Cortex of kidney (tissue), 1 donor: ENCODE results near the gene IPO9.
"Not testable (repeated sequence)": the region's sequence is repeated elsewhere in the genome, so short reads cannot be mapped to it uniquely, and the experiment has no call there.

ENCODE experiments used
- DNase-seq: peaks from one replicate; lab custom pipeline; 2025; lab: John Stamatoyannopoulos, UW

The IPO9 gene

DNA sequence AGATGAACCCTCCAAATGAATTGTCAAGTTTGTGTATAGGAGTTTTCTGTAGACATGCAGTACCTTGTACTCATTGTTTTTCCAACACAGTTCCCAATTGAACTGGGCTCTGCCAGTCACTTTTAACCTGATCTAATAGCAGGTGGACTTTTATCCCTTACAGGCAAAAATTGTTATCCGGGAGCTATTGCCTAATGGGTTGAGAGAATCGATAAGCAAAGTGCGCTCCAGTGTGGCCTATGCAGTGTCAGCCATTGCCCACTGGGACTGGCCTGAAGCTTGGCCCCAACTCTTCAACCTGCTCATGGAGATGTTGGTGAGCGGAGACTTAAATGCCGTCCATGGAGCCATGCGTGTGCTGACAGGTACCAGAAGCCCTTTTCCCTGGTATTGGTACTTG is 19.3 kb downstream of the IPO9 start:
- no peak for DNase-seq

DNA sequence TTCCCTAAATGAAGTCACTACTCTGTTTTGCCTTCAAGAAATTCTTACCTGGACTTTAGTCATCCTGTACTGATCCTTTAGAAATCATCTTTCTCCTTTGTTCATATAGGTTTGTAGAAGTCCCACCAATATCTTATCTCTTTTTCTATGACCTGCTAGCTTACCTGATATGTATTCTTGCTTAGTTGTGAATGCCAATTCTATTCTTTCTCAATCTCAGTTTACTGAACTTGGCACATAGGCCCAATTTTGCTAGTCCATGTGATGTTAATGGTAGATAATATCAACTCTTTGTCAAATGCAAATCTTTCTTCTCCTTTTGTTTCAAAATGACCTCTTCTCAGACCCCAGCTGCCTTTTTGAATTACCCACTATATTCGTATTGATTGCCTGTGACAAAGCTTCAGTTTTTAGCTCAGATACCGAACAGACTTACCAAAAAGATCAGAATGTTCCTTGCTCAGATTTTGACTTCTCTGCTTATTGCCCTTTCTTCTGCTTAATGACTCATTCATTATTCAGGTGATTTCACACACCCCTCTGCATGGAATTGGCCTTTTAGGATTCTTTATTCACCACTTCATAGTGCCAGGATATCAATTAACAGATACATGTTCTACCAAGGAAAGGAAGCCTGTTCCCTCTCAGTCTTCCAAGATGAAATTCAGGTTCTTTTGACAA is 20.6 kb downstream of the IPO9 start:
- no peak for DNase-seq

- no peak for DNase-seq
Measured at GRCh38 chr1:201850053-201850397, 21.1 kb downstream of the IPO9 start.

DNA sequence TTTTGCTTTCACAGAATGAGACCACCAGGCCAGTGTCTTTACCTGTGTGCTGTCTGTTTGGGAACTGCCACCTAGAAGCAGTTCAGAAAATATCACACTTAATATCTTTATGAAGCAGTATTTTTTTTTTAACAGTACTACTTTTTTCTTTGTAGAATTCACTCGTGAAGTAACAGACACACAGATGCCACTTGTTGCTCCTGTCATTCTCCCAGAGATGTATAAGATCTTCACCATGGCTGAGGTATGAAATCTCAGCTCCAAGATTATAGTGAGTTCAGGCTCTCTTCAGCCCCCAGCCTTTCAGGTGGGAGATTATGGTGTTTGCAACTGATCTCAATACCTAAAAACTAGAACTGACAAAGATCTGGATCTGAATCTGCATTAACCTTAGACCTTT is 23.0 kb downstream of the IPO9 start:
- no peak for DNase-seq

GRCh38 chr1:201856722-201857121 is 27.8 kb downstream of the IPO9 start:
- not testable (repeated sequence) for DNase-seq

DNA sequence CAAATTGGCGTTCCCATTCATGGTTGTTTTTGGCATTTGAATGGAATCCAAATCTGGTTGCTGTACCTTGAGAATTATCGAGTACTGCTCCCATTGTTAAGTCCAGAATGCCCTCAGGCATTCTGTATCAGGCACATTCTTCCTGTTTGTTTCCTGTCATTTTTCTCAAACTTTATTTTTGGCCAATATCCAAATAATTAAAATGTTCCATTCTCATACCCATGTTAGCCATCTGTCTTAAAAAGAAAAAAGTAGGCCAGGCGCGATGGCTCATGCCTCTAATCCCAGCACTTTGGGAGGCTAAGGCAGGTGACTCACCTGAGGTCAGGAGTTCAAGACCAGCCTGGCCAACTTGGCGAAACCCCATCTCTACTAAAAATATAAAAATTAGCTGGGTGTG is 30.5 kb downstream of the IPO9 start:
- no peak for DNase-seq

DNA sequence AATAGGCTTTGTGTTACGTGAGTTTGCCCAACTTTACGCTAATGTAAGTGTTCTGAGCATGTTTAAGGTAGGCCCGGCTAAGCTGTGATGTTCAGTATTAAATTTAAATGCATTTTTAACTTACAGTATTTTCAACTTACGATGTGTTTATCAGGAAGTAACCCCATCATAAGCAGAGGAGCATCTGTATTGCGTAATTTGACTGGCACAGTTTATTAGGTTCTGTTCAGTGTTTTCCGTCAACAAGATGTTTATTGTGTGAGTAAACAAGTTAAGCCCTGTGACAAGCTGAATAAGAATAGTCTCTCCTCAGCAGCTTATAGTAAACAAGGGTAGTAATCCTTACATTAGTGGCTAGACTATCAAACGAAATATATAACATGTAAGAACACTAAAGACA is 32.5 kb downstream of the IPO9 start:
- DNase-seq, result no peak

GRCh38 chr1:201870397-201870796 is 41.4 kb downstream of the IPO9 start:
- no peak for DNase-seq

- DNase-seq, result no peak
Measured at GRCh38 chr1:201874672-201875071, 45.7 kb downstream of the IPO9 start.

- DNase-seq, result no peak
Measured at GRCh38 chr1:201876148-201876818, 47.3 kb downstream of the IPO9 start.

GRCh38 chr1:201877877-201878401 is 49.0 kb downstream of the IPO9 start:
- no peak for DNase-seq

DNA sequence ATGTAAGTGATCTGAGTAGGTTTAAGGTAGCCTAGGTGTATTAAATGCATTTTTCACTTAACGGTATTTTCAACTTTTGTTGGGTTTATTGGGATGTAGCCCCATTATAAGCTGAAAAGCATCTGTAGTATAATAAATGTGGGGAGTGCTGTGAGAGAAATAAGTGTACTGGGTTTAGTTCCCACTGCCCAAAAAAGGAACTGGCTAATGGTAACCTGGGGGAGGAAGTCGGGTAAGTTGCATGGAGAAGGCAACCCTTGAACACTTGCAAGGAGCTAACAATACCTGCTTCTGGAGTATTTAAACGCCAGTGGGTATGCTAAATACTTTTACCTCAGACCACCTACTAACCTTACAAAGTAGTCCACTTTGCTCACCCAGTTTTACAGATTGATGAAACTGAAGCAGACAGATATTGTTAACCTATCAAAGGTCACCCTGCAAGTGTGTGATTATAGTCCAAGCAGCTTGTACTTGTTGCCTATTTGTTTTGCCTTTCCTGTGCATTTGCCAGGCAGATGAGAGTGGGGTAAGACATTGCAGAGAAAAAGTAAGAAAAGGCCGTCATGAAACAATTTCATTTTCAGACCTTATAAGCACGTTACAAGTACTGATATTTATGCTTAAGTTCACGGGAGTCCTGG is 52.1 kb downstream of the IPO9 start:
- DNase-seq, result no peak

GRCh38 chr1:201881617-201882016 is 52.7 kb downstream of the IPO9 start:
- no peak for DNase-seq

GRCh38 chr1:201882665-201883132 is 53.7 kb downstream of the IPO9 start:
- DNase-seq, result no peak

DNA sequence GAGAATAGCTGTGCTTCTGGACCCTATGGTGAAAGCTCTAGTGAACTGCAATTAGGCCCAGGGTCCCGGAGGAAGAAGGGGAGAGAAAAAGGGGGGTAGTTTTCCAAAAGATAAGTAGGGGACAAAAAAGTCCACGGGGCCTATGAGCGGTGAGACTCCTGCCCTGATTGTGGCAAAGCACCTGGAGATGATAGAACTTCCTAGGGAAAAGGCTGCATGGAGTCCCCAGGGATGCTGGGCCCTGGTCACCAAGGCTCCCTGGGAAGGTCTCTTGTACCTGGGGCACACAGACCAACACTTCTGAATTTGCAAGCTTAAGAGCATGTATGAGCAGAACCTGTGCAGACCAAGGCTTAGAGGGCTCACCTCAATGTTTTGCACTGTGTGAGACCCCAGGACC is 54.3 kb downstream of the IPO9 start:
- DNase-seq, result no peak

DNA sequence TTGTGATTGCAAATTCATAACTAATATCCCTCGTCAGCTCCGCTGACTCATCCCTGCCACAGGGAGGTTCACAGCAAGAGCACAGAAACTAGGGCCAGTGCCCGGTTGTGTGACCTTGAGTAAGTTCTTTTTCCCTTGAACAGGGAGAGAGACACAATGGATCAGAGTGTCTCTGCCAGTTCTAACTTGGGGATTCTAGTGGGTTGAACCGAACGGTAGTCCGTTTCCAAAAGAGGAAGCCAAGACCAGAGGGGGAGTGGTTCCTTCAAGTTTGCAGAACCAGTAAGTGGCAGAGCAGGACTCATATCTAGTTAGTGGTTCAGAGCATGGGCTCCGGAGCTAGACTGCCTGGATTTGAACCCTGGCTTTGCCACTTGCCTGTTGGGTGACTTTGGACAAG is 54.8 kb downstream of the IPO9 start:
- no peak for DNase-seq

GRCh38 chr1:201884425-201884824 is 55.5 kb downstream of the IPO9 start:
- no peak for DNase-seq

DNA sequence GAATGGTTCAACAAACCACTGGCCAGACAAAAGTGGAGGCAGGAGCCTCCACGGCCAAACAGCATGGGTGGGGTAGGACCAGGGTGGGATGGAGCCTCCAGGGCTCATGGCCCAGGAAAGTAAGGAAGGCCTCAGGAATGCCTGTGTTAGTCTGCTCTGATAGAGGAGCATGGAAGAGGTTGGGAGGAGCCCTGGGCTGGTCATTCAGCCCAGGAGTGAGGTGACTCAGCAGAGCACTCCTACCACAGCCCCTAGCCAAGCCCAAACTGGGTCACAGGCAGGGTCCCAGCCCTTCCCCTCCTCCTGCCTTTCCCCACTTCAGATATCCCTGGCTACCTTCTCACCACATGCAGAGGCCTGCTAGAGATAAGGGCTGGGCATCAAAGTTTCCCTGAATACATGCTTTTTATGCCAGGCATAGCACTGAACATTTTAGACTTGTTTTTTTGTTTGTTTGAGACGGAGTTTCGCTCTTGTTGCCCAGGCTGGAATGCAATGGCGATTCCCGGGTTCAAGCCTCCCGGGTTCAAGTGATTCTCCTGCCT is 56.6 kb downstream of the IPO9 start:
- DNase-seq, result no peak

DNA sequence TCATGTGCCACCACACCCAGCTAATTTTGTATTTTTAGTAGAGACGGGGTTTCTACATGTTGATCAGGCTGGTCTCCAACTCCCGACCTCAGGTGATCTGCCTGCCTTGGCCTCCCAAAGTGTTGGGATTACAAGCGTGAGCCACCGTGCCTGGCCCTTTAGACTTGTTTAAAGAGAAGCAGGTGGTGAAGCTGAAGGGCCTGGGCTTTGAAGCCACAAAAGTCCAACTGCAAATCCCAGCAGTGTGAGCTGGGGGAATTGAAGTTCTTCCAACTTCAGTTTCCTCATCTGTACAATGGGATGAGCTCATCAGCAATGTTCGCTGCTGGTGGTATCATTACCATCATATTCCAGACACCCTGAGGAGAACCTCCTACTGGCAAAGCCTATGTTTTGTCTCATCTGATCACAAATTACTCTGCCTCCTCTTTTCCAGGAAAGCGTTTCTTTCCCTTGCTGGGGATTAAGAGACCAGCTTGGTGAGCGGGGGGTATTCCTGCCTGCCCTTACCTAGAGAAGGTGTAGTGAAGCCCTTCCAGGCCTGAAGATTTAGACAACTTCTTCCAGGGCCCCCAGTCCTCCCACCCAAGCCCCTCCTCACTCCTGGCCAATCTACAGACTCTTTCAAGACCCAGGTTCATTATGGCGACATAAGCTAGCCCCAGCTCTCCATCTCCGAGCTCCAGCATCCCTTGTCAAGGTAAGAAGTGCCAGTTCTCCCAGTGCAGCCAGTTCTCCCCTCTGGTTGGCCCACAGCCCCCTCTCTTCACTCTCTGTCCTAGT is 57.3 kb downstream of the IPO9 start:
- no peak for DNase-seq

DNA sequence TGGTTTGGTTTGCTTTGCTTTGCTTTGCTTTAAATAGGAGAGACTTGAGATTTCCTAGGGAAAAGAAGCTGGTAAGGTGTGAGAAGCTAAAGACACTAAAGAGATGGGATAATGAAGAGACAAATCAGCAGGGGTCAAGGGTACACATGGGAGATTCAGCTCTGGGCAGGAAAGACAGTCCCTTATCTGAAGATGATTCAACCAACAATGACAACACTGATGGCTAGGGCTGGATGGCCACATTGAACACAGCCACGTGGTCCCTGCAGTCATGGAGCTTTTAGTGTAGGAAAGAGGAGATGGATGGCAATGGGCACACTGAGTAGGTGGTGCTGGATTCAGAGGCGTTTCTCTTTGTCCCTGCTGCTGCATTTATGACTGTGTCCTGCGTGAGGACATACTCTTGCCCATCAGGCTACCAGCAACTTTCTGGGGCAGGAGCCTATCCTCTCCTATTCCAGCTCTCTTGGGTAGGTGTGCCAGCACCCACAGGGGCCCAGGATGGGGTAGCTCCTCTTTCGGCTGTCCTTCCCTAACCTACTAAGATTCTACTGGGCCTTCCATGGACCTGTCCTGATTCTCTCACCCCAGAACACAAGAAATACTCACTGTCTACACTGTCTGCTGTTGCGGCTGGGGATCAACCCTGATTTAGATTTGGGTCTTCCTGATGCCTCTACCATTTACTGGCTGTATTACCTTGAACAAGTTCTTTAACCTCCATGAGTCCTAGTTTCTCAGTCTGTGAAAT is 58.3 kb downstream of the IPO9 start:
- DNase-seq, result no peak
